Activated gamma-delta T cell treated with anti-CD3 and anti-CD28 coated beads, Interleukin-2, amount 50 U/mL, for 16 hours (primary cell): ENCODE measurements around the gene PLEKHA6.

Source experiments
- DNase-seq: peaks from one replicate; pipeline ENCODE4 v3.0.0-alpha.2; 2020; ENCODE audit warnings: low read depth

The PLEKHA6 gene

DNA sequence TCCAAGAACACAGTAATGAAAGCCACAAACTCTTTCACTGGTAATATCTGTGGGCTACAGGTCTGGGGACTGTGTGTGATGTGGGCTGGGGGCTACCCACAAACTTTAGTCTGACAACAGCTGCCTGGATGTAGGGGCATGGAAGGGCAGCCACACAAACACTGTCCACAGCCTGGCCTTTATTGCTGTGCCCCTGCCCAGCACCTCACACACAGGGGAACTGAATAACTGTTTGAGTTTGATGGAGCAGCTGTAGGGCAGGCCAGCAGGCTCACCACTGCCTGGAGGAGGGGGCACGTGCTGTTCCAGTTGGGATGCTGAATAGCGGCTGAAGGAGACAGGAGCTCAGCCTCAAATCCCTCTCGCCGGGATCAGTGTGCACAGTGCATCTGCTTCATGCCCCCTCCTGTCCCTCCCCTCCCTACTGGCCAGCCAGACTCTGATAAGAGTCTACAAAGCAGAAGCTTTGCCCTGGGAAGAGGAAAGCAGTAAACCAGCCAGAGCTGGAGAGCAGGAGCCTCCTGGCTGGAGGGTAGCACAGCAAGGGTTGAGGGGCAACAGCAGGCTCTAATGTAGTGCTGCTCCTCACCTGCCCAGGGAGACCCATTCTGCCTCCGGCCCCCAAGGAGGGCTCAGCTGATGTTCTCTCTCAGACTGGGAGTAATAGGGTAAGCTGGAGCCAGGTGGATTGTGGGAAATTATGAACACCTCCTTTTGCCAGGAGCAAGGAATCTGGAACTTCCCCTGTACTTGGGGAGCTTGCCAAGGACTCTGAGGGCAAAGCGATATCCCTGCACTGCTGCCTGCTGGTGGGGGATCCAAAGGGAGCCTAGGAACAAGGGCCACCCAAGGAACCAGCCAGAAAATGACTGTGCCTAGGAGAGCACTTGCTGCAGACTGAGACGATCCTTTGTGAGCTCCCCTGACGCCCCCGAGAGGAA lies 75.7 kb downstream of the PLEKHA6 start:
- DNase-seq: no peak

DNA sequence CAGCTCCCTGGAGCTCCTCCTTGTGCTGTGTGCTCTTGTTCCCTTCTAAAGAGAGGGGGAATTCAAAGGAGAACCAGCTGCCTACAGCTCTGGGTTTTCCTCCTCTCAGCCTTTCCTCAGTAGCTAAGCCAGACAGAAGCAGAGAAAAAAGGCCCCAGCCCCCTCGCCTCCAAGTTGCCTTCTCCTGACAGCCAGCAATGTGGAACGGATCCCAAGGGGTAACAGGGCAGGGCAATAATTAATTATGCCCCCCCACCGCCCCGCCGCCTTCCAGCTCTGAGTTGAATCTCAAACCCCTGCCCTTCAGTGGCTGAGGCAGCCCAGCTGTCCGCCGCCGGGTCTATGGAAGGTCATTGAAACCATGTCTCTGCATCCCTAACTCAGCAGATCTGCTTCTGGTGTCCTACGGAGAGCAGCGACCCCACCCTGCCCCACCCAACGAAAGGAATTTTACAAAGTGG lies 76.9 kb downstream of the PLEKHA6 start:
- no peak for DNase-seq

DNA sequence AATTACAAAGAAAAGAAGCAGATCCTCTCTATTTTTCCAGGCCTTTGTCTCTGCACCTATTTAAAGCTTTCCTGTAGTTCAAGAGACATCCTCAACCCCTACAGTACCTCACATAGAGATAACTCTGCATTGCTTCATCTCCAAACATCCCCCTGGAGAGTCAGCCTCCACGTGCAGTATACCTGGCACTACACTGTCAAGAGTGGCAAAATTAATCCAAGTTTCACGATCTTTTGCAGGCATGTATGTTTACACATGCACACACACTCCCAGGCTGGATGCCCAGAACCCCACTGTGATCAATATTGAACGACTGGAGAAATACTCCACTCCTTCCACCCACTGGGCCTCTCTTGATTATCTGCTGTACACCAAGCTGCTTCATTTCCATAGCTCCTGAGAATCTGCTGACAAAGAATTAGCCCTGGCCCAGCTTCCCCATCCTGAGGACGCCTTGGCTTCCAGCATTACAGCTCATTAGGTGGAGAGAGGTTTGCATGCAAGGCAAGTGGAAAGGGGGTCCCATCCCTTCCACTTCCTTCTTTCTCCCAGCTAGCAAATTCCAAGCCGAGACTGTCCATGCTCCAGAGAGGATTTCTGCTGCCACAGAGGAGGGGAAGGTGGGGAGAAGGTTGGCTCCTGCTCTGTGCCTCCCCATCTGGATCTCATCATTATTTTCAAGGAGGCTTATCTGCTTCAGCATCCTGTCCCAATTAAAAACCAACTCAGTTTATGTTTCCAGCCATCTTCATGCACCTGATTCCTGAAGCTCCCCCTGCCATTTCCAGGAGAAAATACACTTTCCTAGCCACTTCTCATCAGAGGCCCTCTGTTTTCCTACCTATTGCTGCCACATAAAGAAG lies 79.4 kb downstream of the PLEKHA6 start:
- DNase-seq: no peak

DNA sequence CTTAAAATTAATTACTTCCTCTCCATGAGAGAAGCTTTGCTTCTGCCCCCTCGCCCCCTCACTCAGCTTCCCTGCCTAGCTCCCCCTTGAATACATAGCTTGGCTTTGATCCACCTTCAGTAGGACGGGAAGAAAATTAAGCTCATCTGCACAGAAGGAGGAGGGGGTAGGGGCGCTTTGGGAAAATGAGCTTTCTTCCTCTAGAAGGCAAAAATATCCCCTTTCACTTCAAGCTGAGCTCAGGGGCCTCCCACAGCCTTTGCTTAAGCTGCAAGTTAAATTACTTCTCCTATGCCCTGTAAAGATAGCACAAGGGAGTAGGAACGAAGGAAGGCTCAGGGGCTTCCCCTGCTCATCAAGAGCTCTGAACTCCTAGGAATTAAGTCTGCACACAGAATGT lies 80.8 kb downstream of the PLEKHA6 start:
- no peak for DNase-seq

DNA sequence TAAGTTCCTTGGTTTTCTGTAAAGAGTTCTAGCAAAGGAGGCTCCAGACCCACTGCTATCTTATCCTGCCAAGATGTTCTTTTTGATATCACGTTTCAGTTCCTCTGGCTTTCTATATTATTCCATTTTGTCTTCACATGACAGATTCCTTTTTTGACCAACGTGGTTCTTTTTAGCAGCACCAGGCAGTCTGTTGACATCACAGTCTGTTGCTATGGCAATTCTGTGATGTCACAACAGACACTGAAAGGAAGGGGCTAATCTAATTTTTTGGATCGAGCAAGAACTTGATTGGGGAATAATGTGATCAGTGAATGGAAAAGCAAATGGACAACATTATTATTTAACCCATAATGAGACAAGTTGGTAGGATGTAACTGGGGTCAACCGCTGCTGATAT lies 81.5 kb downstream of the PLEKHA6 start:
- no peak for DNase-seq

DNA sequence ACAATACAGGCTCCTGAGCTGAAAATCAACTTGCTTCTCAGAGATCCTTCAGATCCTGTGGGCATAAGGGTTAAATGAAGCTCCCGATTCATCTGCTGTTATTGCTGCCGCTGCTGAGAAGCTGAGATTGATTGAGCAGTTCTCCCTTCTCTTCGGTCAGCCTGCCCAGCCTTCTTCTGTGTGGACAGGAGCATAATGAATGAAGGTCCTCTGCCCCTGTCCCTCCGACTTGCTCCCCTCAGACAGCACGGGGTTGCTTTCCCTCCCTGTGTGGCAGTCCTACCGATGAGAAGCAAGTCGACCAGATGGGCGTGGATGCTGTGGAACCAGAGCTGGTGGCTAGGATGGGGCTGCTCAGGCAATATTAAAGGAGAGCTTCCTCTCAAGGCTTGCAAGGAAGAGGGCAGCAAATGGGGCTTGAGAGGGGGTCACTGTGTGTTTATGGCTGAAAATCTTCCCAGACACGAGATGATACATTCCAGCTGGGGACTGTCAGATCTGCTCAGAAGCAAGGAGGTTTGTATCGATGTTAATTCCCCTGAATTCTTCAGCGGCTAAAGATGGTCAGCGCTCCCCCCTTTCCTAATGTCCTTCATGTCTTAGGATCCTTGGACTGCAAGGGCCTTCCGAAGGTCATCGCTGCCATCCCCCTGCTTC lies 82.0 kb downstream of the PLEKHA6 start:
- DNase-seq: no peak

DNA sequence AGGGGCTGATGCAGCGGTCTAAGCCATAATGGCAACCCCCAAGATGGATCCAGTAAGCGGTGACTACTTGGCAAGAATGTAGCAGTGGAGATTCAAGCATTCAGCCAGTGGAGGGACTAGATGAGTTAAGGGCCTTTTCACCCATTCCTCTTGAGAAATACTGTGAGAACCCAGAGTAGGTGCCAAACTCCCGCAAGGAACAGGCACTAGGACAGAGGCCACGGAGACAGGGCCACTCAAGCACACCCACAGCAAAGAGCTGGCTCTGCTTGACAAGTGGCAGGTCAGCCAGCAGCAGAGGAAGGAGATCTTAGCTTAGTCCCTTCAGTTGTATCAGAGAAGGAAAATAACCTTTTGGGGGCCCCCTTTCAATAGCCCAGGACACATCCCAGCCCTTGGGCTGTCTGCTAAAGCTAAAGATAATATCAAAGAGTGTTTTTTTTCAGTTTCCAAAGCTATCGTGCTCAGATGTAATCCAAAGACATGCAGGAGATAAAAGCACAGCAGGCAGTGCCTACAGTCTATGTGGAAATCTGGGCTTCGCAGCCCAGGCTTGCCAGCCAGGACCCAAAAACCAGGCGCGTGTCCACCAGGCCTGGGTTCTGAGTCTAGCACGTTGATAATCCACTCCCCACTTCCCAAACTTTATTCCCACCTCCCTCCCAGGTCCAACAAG lies 83.9 kb downstream of the PLEKHA6 start:
- DNase-seq: no peak

DNA sequence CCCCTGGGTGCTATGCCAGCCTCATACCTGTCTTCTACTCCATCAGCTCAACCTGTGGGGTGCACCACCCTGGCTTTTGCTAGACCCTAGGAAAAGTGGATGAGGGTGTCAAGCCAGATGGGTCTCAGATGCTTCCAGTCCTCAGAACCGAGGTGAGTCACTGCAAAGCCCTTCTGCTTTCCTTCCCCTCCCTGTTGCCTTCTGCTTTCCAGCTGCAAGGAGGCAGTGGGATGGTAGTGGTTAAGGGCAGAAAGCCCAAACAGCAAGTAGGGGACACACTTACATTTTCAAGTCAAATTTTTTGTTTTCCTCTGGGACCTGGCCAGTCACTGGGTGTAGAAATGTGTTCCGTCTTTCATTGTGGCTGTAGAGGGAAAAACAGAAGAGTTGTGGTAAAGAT lies 85.3 kb downstream of the PLEKHA6 start:
- no peak for DNase-seq

DNA sequence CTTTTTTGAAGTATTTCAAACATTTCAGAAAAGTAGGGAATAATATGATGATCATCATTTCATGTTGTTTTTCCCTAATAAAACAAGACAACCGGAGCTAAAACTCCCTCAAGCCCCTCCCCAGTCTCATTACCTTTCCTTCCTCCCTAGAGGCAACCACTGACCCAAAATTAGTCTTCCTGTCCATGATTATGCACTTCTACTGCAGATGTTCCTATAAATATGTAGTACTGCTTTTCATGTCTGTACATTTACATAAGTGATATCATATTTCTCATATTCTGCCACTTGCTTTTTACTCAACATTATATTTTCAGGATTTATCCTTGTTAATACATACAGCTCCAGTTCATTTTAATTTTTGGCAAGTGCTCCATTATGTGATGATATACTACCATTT lies 87.2 kb downstream of the PLEKHA6 start:
- DNase-seq: no peak

DNA sequence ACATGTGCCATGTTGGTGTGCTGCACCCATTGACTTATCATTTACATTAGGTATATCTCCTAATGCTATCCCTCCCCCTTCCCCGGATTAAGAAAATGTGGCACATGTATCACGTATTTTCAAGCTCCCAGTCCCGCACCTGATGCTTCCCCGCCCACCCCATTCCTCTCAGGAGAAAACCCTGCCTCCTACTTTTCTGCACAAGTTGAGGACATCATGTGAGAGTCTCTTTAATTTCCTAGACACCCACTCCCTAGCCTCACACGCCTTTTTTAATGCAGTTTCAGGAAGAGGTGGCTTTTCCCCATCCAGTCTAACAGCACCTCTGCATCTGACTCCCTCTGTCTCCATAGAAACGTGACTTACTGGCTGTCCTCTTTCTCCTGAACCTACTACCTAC lies 87.8 kb downstream of the PLEKHA6 start:
- no peak for DNase-seq

DNA sequence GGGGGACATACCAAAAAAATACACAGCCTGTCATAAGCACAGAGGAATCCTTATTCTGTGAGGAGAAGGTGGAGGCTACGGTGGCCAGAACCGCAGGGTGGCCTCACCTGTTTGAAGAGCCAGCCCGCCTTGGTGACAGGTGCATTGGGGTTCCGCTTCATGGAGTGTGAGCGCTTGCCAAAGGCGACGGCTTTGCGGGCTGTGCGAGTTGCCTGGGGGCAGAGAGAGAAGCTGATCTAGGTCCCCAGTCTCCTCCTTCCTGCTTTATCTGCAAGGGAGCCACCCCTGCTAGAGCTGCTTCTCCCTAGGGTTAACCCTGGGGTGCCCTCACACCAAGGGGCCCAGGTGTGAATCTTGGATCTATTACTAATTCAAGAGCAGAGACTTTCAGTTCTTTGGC lies 91.6 kb downstream of the PLEKHA6 start:
- DNase-seq: no peak

DNA sequence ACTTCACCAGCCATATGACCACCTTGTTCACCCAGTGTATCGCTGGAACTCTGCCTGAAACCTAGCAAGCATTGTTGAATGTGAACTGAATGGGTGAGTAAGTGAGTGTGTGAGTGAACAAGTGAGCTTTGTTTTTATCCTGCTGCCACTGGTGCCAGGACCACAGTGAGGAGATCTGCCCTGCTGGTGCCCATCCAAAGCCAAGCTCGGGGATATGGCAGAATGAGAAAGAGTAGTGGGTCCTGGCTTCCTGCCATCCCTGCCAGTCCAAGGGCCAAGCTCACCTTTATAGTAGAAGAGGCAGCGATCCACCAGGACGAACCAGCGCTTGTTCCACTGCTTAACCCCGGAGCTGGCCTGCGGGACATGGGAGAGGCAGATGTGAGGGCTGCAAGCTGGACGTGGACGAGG lies 92.5 kb downstream of the PLEKHA6 start:
- no peak for DNase-seq

DNA sequence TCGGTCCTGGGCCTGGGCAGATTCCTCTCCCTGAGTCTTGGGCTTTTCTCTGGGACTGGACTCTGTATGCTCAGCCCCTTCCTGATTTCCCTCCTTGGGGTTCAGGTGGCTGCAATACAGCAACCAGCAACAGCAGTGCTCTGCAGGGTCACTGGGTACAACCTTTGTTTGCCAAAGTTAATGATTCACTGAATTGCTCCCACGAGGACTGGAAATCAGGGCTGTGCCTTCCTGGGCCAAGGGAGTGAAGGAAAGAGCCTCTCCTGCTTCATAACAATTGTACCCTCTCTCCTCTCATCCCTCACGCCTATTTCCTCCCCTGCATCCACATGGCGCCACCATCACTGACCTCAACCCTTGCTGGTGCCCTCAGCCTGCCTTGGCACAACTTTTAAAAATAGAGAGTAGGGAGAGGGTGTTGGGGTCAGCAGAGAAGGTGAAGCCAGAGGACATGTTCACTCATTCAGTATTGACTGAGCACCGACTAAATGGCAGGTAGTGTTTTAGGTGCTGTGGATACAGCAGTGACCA lies 93.2 kb downstream of the PLEKHA6 start:
- no peak for DNase-seq

DNA sequence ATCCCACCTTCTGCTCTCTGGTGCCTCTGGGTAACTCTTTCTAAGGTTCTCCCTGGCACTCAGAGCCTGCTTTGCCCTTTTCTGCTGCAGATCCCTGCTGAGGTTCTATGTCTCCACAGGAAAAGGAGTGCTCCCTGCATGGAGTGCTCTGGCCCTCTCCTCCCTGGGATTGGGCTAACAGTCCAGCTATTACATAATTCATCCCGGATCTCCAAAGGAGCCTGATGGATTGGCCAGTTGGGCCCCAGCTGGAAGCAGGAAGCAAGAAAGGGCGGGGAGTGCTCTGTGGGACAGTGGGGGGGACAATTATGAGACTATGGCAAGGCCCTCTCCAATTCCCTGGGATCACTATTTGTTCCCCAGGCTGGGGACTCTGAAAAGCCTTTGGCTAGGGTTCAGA lies 94.1 kb downstream of the PLEKHA6 start:
- no peak for DNase-seq

DNA sequence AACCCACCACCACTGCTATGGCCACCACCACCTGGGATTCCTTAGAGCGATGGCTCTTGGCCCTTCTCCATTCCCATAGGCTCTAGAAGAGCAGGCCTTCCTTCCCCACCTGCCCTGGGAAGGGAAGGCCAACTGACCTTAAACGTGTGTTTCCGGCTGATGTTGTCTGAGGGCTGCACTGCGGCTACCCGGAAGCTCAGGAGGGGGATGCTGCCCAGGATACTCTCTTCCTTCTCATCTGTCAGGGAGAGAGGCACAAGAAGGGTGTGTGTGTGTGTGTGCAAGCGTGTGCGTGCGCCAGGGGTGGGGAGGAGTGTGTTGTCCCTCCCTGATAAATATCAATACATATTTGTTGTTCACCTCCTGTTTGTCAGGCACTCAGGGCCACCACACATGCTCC lies 94.9 kb downstream of the PLEKHA6 start:
- no peak for DNase-seq

DNA sequence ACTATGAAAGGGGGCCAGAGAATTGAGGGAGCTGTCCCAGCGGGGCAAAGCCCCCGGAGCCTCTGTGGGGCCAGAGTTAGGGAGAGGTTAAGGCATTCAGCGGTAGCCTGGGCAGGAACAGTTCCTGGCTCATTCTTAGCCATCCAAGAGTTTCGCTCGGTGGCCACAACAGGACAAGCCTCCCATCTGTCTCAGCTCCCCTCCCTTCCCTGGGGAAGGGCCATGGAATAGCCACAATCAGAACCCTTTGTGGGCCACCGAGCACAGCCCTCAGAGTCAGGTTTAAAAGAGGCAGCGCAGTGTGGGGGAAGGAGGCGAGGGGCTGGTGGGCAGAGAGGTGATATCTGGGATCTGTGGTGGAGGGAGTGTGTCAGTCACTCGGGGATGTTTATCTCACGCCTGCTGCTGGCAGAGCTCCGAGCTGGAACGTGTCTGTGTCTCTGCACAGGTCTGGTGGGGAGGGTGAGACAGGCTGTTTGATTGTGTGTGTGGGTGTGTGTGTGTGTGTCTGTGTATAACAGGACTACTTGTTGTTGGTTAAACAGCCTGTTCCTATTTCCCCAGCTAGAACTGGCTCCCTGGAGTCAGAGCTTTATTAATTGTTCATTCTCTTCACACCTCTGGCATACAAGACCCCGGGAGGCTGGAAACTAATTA lies 96.3 kb downstream of the PLEKHA6 start:
- no peak for DNase-seq

DNA sequence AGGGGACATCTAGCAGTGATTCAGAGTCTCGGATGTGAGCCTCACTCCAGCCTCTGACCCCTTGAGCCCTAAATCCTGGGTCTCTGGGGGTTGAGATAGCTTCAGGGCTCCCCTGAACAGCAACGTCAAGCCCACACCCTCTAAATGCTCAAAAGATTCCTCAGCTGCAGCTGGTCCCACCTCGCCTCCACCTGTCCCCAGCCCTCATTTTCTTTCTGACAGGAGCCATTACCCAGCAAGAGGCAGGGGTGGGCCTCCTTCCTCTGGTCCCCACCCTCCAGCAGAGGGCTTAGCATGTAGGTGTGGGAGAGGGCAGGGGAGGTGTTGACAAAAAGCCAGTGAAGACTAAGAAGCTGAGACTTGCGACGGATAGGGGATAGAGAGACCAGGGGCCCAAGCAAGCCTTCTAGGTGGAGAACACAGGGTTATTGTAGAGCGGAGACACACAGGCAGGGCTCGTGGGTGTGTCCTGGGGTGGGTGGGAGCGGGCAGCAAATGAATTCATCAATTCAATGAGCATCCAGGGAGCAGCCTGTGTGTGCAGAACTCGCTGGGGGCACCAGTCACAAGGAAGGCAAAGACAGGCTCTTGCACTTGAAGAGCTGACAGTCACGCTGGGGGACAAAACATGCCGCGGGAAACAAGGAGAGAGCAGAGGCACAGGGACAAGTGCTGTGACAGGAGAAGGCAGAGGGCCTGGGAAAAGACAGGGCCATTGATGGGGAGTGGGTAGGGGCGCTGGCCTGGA lies 97.0 kb downstream of the PLEKHA6 start:
- DNase-seq: no peak

DNA sequence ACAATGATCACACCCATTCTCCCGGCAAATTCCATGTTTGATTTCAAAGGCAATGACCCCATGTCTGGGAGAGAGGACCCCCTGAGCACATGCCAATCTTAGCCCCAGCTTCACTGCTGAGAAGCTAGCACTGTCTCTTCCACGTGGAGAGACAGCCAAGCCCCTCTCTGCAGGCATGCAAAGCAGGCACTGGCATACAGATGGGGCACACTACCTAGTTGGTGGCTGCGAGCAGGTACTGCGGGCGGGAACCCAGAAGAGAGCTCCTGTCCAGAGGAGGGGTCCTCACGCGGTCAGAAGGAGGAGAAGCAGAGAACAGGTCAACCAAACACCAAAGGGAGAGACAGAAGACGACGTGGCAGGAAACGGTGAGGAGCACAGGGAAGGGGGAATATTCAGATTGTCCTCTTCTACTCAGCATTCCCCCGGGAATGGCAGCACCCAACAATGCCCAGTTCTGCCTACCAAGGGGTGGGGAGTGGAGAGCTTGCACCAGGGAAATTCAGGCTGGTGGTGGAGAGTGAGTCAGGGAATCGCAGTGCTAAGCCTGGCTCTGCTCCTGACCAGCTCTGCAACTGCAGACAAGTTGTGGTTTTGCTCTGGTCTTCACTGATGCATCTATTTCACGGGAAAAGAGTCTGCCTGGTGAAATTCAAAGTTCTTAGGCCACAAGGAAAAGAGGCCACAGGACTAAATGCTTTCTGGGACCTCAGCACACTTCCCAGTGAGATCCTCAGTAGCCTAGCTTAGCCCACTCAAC lies 97.8 kb downstream of the PLEKHA6 start:
- DNase-seq: no peak

DNA sequence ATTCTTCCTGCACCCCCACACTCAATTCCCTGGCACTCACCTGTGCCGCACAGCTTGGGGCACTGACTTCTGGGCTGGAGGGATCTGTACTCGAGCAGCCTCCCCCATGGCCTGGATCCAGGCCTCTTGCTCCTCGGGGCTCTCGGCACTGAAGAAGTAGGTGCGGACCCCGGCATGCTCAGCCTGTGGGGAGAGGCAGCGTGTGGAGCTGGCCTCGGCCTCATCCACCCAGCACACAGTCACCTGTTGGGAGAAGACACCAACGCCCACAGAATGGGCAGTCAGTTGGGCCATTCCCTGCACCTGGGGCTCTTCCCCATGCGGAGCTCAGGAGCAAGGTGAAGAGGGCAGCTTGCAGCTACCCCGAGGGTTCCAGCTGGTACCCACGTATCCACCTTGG lies 98.5 kb downstream of the PLEKHA6 start:
- no peak for DNase-seq
